WTC11 (cell line): Measurements from ENCODE around the gene TRPC3.

Source experiments
- ATF2 ChIP-seq: sonication (generic); formaldehyde crosslinking; IDR thresholded peaks from 2 replicates; pipeline ENCODE4 v1.8.1; 2022; ENCODE audit warnings: low read depth, missing genetic modification reagents, borderline replicate concordance
- CREB1 ChIP-seq: sonication (generic); formaldehyde crosslinking; IDR thresholded peaks from 2 replicates; pipeline ENCODE4 v1.8.0; 2023; ENCODE audit warnings: mild to moderate bottlenecking, missing genetic modification reagents
- ZNF671 ChIP-seq: fragments of 250-450 bp; sonication (Bioruptor Pico); IDR thresholded peaks from 2 replicates; pipeline ENCODE4 v1.8.0; 2021; ENCODE audit warnings: mild to moderate bottlenecking
- TF ChIP-seq, protein P1 (sequence below): fragments of 200-600 bp; IDR thresholded peaks from 2 replicates; pipeline ENCODE4 v1.8.0; 2022; ENCODE audit warnings: antibody characterized with exemption

GRCh38 chr4:121943941-121944340 is 7.9 kb downstream of the TRPC3 start:
- TF ChIP-seq, protein P1, sequence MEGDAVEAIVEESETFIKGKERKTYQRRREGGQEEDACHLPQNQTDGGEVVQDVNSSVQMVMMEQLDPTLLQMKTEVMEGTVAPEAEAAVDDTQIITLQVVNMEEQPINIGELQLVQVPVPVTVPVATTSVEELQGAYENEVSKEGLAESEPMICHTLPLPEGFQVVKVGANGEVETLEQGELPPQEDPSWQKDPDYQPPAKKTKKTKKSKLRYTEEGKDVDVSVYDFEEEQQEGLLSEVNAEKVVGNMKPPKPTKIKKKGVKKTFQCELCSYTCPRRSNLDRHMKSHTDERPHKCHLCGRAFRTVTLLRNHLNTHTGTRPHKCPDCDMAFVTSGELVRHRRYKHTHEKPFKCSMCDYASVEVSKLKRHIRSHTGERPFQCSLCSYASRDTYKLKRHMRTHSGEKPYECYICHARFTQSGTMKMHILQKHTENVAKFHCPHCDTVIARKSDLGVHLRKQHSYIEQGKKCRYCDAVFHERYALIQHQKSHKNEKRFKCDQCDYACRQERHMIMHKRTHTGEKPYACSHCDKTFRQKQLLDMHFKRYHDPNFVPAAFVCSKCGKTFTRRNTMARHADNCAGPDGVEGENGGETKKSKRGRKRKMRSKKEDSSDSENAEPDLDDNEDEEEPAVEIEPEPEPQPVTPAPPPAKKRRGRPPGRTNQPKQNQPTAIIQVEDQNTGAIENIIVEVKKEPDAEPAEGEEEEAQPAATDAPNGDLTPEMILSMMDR = peak; percentile 64
- TF ChIP-seq ATF2 (CRISPR knock-in tag) = no peak
- no peak for TF ChIP-seq ZNF671 (CRISPR knock-in tag)
- no peak for TF ChIP-seq CREB1
